Nasal cavity respiratory epithelium epithelial cell of viscerocranial mucosa (primary cell): ENCODE measurements around the gene CHCHD10. TPM values are rescaled to one million over a fixed set of nuclear protein-coding genes. Genes with fewer than 3 reads are reported as not detected.

Experiments used
- total RNA-seq: library from RNA; depleted of rRNA; stranded (reverse); fragments of >200 nt; gene quantifications from 2 replicates; pipeline ENCODE4 v1.2.3, GENCODE V29; 2014

Gene CHCHD10
- 10.6 and 29.6 TPM in 2 replicates for total RNA-seq

DNA sequence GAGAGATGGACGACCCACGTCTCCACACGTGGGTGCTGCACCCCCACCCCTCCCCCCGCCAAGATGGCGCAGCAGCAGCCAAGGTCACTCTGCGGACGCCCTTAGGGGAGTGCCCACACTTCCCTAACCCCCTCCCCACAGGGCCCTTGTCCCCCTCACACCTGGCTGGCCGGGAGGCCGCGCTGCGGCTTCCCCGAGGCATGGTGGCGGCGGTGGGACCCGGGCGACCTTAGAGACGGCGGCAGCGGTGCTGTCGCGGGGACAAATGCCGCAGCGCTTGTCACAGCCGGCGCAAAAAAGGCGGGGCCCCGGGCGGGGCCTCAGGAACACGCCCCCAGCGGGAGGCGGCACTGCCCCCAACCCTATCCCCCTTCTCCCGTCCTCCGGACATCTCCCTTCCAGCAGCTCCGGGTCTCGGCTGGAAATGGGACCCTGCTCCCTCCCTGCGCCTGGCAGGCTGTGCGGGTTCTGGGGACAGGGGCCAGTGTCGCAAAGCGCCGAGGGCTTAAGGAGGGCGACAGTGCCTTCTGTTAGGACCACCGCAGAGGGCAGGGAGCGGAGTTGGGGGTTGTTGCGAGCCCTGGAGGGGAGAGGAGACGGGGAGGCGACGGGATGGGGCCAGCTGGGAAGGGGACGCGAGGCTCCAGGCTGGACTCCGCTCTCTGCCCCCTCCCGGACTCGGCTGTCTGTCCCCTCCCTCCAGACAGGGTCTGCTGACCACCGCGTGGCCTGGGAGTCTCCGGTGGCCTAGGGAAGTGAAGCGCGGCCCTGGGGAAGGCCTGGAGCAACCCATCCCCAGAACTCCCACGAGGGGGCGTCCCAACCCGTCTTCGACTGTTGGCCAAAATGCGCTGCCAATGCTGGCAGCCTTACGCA, at the start of gene CHCHD10:
Gene CHCHD10 (minus strand): TSS at position 300 of the 876 bp plus-strand sequence. CDS start 98 bp downstream, at position 202.

DNA sequence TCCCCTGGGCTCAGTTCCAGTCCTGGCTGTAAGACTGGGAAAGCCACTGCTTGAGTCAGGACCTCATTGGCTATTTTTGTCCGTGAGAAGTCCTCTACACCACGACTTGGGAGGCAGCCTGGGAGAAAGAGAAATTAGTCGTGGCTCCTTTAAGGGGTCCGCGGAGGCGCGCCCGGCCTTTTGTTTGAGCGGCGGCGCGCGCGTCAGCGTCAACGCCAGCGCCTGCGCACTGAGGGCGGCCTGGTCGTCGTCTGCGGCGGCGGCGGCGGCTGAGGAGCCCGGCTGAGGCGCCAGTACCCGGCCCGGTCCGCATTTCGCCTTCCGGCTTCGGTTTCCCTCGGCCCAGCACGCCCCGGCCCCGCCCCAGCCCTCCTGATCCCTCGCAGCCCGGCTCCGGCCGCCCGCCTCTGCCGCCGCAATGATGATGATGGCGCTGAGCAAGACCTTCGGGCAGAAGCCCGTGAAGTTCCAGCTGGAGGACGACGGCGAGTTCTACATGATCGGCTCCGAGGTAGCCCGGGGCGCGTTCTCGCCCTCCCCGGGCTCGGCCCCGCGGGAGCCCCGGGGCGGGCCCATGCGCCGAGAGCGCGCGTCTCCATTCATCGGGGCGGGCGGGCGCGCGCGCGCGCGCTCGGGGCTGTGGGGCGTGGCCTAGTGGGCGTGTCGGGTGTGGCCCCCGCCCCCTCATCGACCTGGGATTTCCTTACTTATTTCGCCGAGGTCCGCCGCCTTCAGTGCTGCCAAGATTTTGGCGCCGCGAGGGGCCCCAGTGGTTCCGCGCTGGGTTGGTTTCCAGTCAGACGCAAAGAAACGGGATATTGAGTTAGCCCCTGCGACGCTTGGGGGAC, 19.2 kb upstream of the CHCHD10 start, which contains the start of gene SMARCB1:
Gene SMARCB1 (plus strand): TSS at position 215 of the 848 bp plus-strand sequence. CDS start 204 bp downstream, at position 419.

GRCh38 chr22:23772649-23773473, 5.1 kb upstream of the CHCHD10 start, which contains the start of gene MMP11:
Gene MMP11, plus strand, starts transcription at chr22:23772849. Its CDS starts 22 bp downstream, at chr22:23772871.

GRCh38 chr22:23762842-23763578, 4.8 kb downstream of the CHCHD10 start, which contains the start of gene C22orf15:
Gene C22orf15, plus strand, starts transcription at chr22:23762990. Its CDS starts 317 bp downstream, at chr22:23763307.

GRCh38 chr22:23754220-23754919, 13.4 kb downstream of the CHCHD10 start, which contains the start of gene VPREB3:
Gene VPREB3, minus strand, starts transcription at chr22:23754425. Its CDS starts 62 bp downstream, at chr22:23754363.

GRCh38 chr22:23750714-23751440, 16.9 kb downstream of the CHCHD10 start, which contains the start of gene ZNF70:
Gene ZNF70, minus strand, starts transcription at chr22:23751112. Its CDS starts 5,972 bp downstream, at chr22:23745140.

Other genes starting within 250 kb of the CHCHD10 start
- not detected in 2 replicates for gene IGLL1, start 187.7 kb downstream of the CHCHD10 start, total RNA-seq
- gene DRICH1, start 135.7 kb downstream of the CHCHD10 start, total RNA-seq: 0.43 TPM in 1 of 2 replicates, not detected in the other
- gene RGL4, start 77.0 kb downstream of the CHCHD10 start, total RNA-seq: not detected in 2 replicates
- 1.7 and 2.9 TPM in 2 replicates for gene ZNF70, start 16.9 kb downstream of the CHCHD10 start, total RNA-seq
- not detected in 2 replicates for gene VPREB3, start 13.5 kb downstream of the CHCHD10 start, total RNA-seq
- gene C22orf15, start 5.0 kb downstream of the CHCHD10 start, total RNA-seq: not detected in 2 replicates
- gene MMP11, start 4.9 kb upstream of the CHCHD10 start, total RNA-seq: 0.34 and 0.93 TPM in 2 replicates
- 30.4 and 39.5 TPM in 2 replicates for gene SMARCB1, start 19.0 kb upstream of the CHCHD10 start, total RNA-seq
- under 0.01 and 0.07 TPM in 2 replicates for gene DERL3, start 71.0 kb upstream of the CHCHD10 start, total RNA-seq
- gene SLC2A11, start 89.9 kb upstream of the CHCHD10 start, total RNA-seq: 6.2 and 10.0 TPM in 2 replicates
- gene MIF, start 126.4 kb upstream of the CHCHD10 start, total RNA-seq: 210 and 212 TPM in 2 replicates
- 0.21 and 0.34 TPM in 2 replicates for gene GSTT2B, start 193.2 kb upstream of the CHCHD10 start, total RNA-seq
- 0.28 and 1.7 TPM in 2 replicates for gene DDTL, start 198.9 kb upstream of the CHCHD10 start, total RNA-seq
- 53.7 and 68.4 TPM in 2 replicates for gene DDT, start 206.5 kb upstream of the CHCHD10 start, total RNA-seq
- gene GSTT2, start 212.2 kb upstream of the CHCHD10 start, total RNA-seq: not detected in 2 replicates
- gene GSTT4, start 237.5 kb upstream of the CHCHD10 start, total RNA-seq: not detected in 2 replicates
- gene CABIN1, start 243.3 kb upstream of the CHCHD10 start, total RNA-seq: 21.2 and 54.3 TPM in 2 replicates